ENCODE data around the gene KCNIP1.

Gene KCNIP1

DNA sequence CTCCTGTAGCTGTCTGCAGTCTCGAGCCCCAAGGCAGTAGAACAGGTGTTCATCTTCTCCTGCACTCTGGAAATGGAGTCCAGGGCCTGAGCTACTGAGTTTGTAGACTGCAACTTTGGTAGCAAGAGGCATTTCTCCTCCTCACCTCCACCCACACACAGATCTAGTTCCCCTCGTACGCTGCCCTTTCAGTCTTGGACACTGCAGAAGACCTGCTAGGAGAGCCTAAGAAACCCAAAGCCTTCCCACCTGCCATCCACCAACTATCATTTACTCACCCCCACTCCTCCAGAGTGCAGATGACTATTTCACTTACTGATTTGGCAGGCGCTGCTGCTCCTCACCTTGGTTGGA, 59.0 kb downstream of the KCNIP1 start:
- Histone ChIP-seq H3K36me3 (ENCODE audit: insufficient read depth, low read length) (no peaks in the 10 kb centered on the region), H3K9me2 (replicated peaks; ENCODE audit: low read depth, low read length) (no peaks in the 10 kb centered on the region), H3K4me2 (ENCODE audit: low read depth, low read length, poor library complexity, severe bottlenecking) (no peak overlapping the region), H3F3A (ENCODE audit: low read depth) (no peaks in the 10 kb centered on the region), H3K4me3 (ENCODE audit: low read length, poor library complexity, severe bottlenecking) (no peak overlapping the region), H3K9me3 (ENCODE audit: insufficient read depth, low read depth, low read length) (no peaks in the 10 kb centered on the region), H3K79me2 (ENCODE audit: insufficient read depth, low read length) (no peaks in the 10 kb centered on the region), H3K4me1 (ENCODE audit: insufficient read depth, low read length, poor library complexity, severe bottlenecking) (no peaks in the 10 kb centered on the region), H3K27me3 (ENCODE audit: insufficient read depth, low read length, poor library complexity, severe bottlenecking) (no peaks in the 10 kb centered on the region), H4K20me1 (ENCODE audit: insufficient read depth, low read length, poor library complexity, severe bottlenecking) (no peaks in the 10 kb centered on the region), H2AFZ (ENCODE audit: low read length) (no peak overlapping the region), H3K9ac (ENCODE audit: low read depth, low read length, poor library complexity, severe bottlenecking) (no peak overlapping the region)
- TF ChIP-seq, protein P1, sequence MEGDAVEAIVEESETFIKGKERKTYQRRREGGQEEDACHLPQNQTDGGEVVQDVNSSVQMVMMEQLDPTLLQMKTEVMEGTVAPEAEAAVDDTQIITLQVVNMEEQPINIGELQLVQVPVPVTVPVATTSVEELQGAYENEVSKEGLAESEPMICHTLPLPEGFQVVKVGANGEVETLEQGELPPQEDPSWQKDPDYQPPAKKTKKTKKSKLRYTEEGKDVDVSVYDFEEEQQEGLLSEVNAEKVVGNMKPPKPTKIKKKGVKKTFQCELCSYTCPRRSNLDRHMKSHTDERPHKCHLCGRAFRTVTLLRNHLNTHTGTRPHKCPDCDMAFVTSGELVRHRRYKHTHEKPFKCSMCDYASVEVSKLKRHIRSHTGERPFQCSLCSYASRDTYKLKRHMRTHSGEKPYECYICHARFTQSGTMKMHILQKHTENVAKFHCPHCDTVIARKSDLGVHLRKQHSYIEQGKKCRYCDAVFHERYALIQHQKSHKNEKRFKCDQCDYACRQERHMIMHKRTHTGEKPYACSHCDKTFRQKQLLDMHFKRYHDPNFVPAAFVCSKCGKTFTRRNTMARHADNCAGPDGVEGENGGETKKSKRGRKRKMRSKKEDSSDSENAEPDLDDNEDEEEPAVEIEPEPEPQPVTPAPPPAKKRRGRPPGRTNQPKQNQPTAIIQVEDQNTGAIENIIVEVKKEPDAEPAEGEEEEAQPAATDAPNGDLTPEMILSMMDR (conservative IDR thresholded peaks at IDR 0.05; ENCODE audit: low read length): no peak
- no peak for TF ChIP-seq EZH2phosphoT487 (IDR thresholded peaks at IDR 0.05; ENCODE audit: borderline replicate concordance)

DNA sequence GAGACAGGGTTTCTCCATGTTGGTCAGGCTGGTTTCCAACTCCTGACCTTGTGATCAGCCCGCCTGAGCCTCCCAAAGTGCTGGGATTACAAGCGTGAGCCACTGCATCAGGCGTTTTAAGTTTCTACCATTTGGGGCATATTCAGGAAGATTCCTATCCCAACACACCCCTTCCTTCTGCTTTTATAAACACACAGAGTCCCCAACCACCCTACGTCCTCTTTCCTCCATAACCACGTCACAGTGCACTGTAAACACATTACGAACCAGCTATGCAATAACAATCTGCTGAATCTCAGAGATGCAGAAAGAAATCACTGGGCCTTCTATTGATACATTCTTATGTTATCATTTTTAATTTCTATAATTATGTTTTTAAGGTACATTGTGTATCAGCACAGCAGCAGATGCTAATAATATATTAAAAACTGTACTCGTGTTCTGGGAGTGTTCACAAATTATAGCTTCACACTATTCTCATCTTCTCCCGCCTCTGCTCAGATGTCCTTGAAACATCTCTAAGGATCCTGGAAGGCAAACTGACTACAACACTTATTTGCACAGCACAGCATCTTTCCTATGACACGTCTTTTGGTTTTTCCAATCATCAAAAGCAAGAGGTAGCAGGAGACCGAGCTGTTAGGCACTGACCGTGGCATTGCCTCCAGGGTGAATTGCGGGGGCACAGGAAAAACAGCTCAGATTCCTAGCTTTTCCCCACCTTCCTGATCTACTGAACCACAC, 60.2 kb downstream of the KCNIP1 start:
- Histone ChIP-seq H3K4me2 (ENCODE audit: low read depth, low read length, poor library complexity, severe bottlenecking) (no peak overlapping the region), H3K79me2 (ENCODE audit: insufficient read depth, low read length) (no peaks in the 10 kb centered on the region), H3K4me3 (ENCODE audit: low read length, poor library complexity, severe bottlenecking) (no peak overlapping the region), H3K27me3 (ENCODE audit: insufficient read depth, low read length, poor library complexity, severe bottlenecking) (no peaks in the 10 kb centered on the region), H4K20me1 (ENCODE audit: insufficient read depth, low read length, poor library complexity, severe bottlenecking) (no peaks in the 10 kb centered on the region), H3K9ac (ENCODE audit: low read depth, low read length, poor library complexity, severe bottlenecking) (no peak overlapping the region), H3K9me3 (ENCODE audit: insufficient read depth, low read depth, low read length) (no peaks in the 10 kb centered on the region), H3K4me1 (ENCODE audit: insufficient read depth, low read length, poor library complexity, severe bottlenecking) (no peaks in the 10 kb centered on the region), H3K36me3 (ENCODE audit: insufficient read depth, low read length) (no peaks in the 10 kb centered on the region), H2AFZ (ENCODE audit: low read length) (no peak overlapping the region), H3K9me2 (replicated peaks; ENCODE audit: low read depth, low read length) (no peaks in the 10 kb centered on the region), H3F3A (ENCODE audit: low read depth) (no peaks in the 10 kb centered on the region)
- TF ChIP-seq EZH2phosphoT487 (IDR thresholded peaks at IDR 0.05; ENCODE audit: borderline replicate concordance): no peak
- TF ChIP-seq, protein P1 (conservative IDR thresholded peaks at IDR 0.05; ENCODE audit: low read length): no peak

DNA sequence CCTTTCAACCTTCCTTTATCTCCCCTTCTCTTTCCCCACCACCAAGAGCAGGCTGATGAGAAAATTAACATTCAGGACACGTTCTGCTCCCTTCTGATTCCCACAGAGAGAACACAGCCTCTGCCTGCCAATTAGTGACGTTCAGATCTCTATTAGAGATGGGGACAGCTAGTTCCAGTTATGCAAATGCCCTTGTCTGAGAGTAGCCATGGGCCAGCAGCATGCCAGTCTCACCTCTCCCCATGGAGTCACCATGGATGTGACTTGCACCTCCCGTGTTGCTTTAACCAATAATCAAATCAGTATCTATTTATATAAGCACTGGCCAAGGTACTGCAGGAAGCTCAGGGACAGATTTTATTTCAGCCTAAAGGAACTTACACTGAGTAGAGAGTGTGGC, 61.3 kb downstream of the KCNIP1 start:
- H3K9me2 ChIP-seq (replicated peaks; ENCODE audit: low read depth, low read length): no peaks in the 10 kb centered on the region
- no peaks in the 10 kb centered on the region for H4K20me1 ChIP-seq (ENCODE audit: insufficient read depth, low read length, poor library complexity, severe bottlenecking)
- no peak for TF ChIP-seq EZH2phosphoT487 (IDR thresholded peaks at IDR 0.05; ENCODE audit: borderline replicate concordance)
- TF ChIP-seq, protein P1 (conservative IDR thresholded peaks at IDR 0.05; ENCODE audit: low read length): no peak
- H3F3A ChIP-seq (ENCODE audit: low read depth): no peaks in the 10 kb centered on the region
- H3K9ac ChIP-seq (ENCODE audit: low read depth, low read length, poor library complexity, severe bottlenecking): no peak overlapping the region
- H3K4me1 ChIP-seq (ENCODE audit: insufficient read depth, low read length, poor library complexity, severe bottlenecking): no peaks in the 10 kb centered on the region
- no peaks in the 10 kb centered on the region for H3K36me3 ChIP-seq (ENCODE audit: insufficient read depth, low read length)
- H3K4me2 ChIP-seq (ENCODE audit: low read depth, low read length, poor library complexity, severe bottlenecking): no peak overlapping the region
- no peak overlapping the region for H3K4me3 ChIP-seq (ENCODE audit: low read length, poor library complexity, severe bottlenecking)
- H2AFZ ChIP-seq (ENCODE audit: low read length): no peak overlapping the region
- H3K27me3 ChIP-seq (ENCODE audit: insufficient read depth, low read length, poor library complexity, severe bottlenecking): no peaks in the 10 kb centered on the region
- H3K9me3 ChIP-seq (ENCODE audit: insufficient read depth, low read depth, low read length): no peaks in the 10 kb centered on the region
- H3K79me2 ChIP-seq (ENCODE audit: insufficient read depth, low read length): no peaks in the 10 kb centered on the region

All from Loucy (cell line).